NCI-H2227 treated with DMSO at 0.1 percent for 48 hours (cell line): ENCODE measurements around the gene ANKS3.

ENCODE experiments used
- DNase-seq: peaks from one replicate; lab custom pipeline; 2025; lab: John Stamatoyannopoulos, UW

The ANKS3 gene, protein sequence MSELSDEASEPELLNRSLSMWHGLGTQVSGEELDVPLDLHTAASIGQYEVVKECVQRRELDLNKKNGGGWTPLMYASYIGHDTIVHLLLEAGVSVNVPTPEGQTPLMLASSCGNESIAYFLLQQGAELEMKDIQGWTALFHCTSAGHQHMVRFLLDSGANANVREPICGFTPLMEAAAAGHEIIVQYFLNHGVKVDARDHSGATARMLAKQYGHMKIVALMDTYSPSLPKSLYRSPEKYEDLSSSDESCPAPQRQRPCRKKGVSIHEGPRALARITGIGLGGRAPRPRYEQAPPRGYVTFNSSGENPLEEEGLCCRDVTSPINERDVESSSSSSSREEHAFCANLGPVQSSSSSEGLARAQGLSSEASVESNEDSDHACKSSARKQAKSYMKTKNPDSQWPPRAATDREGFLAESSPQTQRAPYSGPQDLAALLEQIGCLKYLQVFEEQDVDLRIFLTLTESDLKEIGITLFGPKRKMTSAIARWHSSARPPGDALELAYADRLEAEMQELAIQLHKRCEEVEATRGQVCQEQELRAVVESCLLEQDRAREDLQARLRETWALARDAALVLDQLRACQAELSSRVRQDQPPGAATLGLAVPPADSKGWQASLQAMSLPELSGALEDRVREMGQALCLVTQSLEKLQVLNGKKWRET

DNA sequence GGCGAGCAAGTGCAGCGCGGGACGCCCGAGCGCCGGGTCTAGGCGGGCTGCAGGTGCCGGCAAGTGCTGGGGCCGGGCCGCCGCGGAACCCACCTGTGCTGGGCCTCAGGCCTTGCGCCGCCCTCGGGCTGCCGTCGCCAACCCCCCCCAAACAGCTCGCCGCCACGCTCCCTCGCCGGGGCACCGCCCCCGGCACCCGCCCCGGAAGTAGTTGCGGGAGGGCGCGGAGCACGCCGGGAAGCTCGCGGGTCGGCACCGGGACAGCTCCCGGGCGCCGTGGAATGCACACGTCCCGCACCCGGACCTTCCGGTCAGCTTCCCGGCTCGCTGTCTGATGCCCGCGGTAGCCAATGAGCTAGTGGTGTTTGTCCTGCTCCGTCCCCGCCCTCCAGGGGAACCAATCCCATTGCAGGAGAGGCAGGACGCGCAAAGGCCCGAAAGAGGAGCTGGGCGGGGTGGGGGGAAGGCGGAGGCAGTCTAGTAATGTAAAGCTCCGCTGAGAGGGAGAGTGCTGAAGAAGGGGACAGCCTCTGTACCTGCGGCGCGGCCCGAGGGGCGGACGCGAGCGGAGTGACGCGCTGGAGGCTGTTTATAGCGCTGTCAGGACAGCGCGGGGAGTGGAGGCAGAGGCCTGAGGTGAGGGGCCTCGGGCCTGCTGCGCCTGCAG, at the start of gene ANKS3, which contains the start of gene DNAAF8:
Gene ANKS3, minus strand, starts transcription at position 209 of the 667 bp plus-strand sequence. CDS start 4,122 bp downstream, outside the sequence.
Gene DNAAF8, plus strand, starts transcription at position 475 of the 667 bp plus-strand sequence. CDS start 1,978 bp downstream, outside the sequence.
- DNase-seq, result peak; percentile 95

GRCh38 chr16:4783251-4783950, 49.3 kb upstream of the ANKS3 start:
- DNase-seq, result no peak

- no peak for DNase-seq
Observed at GRCh38 chr16:4780235-4780634, 46.2 kb upstream of the ANKS3 start.

GRCh38 chr16:4778050-4778392, 44.0 kb upstream of the ANKS3 start:
- DNase-seq, result no peak

DNA sequence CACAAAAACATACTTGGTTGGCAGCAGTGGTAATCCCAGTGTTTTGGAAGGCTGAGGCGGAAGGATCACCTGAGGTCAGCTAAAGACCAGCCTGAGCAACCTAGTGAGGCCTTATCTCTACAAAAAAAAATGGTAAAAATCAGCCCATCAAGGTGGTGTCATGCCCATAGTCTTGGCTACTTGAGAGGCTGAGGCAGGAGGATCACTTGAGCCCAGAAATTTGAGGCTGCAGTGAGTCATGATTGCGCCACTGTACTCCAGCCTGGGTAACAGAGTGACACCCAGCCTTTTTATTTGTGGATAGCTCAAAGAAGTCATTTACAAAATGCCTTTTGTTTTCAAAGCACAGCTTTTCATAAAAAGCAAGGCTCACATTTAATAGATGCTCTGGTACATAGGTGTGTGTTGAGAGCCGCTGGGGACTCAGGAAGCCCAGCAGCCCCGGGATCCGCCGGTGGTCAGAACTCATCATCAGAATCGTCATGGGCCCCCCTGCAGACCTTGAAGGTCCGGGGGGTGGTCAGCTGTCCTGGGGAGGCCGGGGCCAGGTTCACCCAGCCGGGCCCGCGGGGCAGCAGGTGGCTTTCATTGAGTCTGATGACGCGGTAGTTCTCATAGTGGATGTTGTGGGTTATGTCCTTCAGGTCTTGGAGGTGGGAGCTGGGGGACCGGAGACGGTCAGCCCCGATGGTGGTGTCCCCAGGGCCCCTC, 43.4 kb upstream of the ANKS3 start:
- DNase-seq, result no peak

GRCh38 chr16:4776141-4776705, 42.2 kb upstream of the ANKS3 start:
- no peak for DNase-seq

DNA sequence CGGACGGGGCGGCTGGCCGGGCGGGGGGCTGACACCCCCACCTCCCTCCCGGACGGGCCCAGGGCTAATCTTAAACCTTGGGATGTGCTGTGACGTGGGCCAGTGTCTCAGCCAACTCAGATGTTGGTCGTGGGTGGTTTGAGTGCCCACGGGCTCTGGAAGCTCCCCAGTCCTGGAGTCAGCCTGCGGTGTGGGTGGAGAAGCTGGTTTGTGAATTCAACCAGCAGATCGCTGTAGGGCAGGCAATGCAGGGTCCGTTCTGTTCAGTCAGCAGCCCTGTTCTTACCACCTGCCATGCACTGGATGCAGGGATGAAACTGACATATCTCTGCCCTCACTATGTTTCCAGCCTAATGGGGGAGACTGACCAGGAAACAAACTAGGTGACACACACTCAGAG, 40.9 kb upstream of the ANKS3 start:
- DNase-seq, result no peak

DNA sequence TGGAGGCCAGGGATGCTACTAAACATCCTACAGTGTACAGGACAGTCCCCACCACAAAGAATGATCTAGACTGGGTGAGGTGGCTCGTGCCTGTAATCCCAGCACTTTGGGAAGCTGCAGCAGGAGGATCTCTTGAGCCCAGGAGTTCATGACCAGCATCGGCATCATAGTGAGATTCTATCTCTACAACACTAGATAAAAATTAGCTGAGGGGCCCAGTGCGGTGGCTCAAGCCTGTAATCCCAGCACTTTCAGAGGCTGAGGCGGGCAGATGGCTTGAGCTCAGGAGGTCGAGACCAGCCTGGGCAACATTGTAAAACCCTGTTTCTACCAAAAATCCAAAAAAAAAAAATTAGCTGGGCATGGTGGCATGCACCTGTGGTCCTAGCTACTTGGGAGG, 38.3 kb upstream of the ANKS3 start:
- DNase-seq, result no peak

DNA sequence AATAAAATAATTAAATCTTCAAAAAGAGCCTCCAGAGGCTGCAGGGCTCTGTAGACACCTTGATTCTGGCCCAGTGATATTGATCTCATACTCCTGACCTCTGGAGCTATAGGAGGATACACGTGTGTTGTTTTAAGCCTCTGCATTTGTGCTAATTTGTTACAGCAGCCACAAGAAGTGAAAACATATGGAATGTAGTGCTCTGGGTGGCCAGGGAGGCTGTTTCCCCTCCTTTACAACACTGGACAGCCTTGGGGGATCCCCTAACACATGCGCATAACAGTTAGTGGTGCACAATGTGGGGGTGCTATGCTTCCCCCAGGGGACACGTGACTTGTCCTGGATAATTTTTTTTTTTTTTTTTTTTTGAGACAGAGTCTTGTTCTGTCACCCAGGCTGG, 37.6 kb upstream of the ANKS3 start:
- DNase-seq, result no peak

DNA sequence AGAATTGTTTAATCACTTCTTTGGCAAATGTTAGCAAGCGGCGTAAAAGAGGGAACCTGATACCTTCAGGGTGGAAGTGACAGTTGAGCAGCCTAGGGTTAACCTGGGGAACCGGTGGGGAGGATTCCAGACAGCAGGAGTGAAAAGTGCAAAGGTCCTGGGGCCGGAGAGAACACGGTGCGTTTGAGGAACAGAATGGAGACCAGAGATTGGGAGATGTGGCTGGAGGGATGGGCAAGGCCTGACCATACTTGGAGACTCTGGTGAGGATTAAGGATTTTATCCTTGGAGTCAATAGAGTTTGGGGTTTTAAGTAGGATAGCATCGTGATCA, 35.2 kb upstream of the ANKS3 start:
- DNase-seq, result no peak

- peak; percentile 96 for DNase-seq
Observed at GRCh38 chr16:4768549-4769305, 34.7 kb upstream of the ANKS3 start.

DNA sequence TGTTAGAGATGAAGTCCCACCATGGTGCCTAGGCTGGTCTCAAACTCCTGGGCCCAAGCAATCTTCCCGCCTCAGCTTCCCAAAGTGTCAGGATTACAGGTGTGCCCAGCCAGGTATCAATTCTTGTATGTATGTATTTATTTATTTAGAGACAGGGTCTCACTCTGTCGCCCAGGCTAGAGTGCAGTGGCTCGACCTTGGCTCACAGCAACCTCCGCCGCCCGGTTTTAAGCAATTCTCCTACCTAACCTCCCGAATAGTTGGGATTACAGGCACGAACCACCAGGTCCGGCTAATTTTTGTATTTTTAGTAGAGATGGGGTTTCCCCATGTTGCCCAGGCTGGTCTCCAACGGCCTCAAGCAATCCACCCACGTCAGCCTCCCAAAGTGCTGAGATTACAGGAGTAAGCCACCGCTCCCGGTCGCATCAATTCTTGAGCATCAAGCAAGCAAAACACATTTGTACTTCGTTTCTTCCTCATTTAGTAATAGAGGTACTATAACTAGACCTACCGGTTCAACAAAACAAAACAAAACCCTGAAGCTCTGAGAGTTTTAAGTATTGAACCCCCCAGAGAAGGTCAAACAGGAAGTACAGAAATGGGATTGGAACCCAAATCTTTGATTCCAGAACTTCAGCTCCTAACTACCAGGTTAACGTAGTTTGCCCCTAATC, 33.9 kb upstream of the ANKS3 start:
- DNase-seq, result peak; percentile 61

GRCh38 chr16:4766875-4767628, 33.0 kb upstream of the ANKS3 start, which contains the start of gene ZNF500:
TSS of gene ZNF500 (minus strand) at chr16:4767162. CDS start at chr16:4765978, 1,184 bp downstream.
- peak; percentile 94 for DNase-seq

DNA sequence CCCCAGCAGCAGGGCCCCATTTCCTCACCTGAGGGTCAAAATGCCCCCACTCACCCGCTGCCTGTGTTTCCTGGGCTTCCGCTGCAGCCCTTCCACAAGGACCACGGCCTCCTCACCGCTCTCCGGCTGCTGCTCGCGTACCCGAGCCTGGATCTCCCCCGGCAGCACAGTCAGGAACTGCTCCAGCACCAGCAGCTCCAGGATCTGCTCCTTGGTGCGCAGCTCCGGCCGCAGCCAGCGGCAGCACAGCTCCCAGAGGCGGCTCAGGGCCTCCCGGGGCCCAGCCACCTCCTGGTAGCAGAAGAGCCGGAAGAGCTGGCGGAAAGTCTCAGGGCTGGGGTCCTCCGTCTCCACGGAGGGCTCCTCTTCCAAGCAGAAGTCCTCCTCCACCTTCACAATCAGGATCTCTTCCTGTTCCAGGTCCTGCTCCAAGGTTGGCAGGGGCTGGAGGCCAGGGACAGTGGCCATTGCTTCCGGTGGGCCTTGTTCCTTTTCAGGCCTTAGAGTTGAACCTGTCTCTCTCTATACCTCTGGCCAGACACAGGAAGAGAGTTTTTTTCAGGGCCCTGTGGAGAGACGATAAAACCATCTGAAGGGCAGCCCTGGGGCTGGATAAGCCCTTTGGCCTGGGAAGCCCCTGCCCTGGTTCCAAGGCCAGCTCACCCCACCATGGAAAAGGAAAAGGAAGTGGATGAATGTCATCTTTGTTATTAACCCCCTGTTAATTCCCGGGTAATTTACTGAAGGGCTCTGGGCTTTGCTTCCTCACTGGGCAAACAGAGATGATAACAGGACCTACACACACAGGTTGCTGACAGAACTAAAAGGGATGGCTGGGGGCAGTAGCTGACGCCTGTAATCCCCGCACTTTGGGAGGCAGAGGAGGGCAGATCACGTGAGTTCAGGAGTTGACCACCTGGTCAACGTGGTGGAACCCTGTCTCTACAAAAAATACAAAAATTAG, 31.7 kb upstream of the ANKS3 start:
- DNase-seq, result no peak

DNA sequence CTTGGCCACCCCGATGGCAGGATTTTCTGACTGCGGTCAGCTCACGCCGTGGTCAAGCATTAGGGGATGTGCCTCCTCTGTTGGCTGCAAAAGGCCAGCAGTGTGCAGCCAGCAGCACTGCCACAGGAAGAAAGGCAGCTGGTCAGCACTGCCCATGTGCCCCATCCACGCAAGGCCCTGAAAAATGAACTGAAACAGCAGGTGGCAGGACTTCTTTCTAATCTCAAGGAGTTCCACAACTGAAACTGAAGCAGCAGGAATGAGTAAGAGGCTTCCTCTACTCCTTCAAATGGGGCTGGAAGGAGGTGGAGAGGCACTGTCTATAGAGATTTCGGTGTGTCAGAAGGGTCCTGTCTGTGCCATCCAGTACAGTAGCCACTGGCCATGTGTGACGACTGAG, 29.7 kb upstream of the ANKS3 start:
- DNase-seq, result no peak

- DNase-seq, result no peak
Observed at GRCh38 chr16:4762205-4762604, 28.1 kb upstream of the ANKS3 start.

GRCh38 chr16:4760221-4760910, 26.3 kb upstream of the ANKS3 start:
- no peak for DNase-seq
